Mucosa of gallbladder (tissue), 1 donor: ENCODE measurements around the gene TMEM61. TPM values are rescaled to one million over a fixed set of nuclear protein-coding genes. Genes with fewer than 3 reads are reported as not detected.
"Not testable (repeated sequence)": the region's sequence is repeated elsewhere in the genome, so short reads cannot be mapped to it uniquely, and the experiment has no call there.

Source experiments
- DNase-seq: peaks from one replicate; pipeline ENCODE4 v3.0.0-alpha.2; 2020; ENCODE audit warnings: low spot score
- total RNA-seq: library from RNA; stranded (reverse); gene quantifications from one replicate; pipeline ENCODE4 v1.2.1, GENCODE V29; 2021
- donor health status: DM: no; HTN: no; CAD: no.

Gene TMEM61
- total RNA-seq, 1 donor from 2014 or later, result 2.3 TPM

- DNase-seq, result no peak
Measured at GRCh38 chr1:55000110-55001085, 20.0 kb downstream of the TMEM61 start.

DNA sequence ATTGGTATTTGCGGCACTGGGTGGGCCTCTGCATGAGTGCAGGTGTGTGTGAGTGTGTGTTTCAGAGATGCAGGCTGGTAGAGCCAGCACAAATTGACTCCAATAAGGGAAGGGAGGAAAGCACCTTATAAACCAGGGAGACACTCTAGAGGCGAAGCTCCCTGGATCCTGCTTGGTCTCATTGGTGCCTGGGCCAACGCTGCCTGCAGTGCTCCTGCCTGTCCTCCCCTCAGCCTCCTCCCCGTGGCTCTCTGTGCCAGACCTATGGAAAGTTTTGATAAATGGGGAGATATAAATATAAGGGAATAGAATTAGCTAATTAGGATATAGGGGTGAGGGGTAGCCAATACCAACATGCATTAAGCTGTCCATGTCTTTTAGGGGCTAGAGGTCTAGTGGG lies 20.9 kb downstream of the TMEM61 start:
- no peak for DNase-seq

- DNase-seq, result no peak
Measured at GRCh38 chr1:55002686-55003085, 22.3 kb downstream of the TMEM61 start.

DNA sequence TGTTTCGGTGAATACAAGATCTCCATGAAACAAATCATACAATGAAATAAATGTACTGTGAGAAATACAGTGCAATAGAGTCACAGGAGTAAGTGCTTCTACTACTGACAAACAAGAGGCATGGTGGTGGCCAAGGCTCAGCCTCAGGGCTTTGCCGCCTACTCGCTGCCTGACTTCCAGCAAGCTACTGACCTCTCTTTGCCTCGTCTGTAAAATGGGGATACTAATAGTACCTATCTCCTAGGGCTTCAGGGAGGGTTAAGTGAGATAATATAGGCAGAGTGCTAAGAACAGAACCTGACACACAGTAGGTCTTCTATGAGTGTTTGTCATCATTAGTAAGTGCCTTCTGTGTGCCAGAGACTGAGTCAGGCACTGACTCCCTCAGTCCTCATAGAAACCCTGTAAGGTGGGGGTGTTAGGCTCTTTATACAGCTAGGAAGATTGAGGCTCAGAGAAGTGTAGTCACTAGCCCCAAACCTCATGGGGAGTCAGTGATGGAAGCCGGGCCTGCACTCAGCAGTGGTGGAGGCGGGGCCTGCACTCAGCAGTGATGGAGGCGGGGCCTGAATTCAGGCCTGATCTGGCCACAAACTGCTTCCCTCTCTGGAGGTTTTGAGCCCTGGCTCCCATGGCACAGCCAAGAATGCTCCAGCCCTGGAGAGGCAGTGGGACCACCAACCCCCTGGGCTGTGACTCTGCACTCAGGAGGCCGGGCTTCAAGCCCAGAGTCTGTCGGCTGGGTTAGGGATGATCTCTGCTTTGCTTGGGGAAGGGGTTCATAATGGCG lies 25.1 kb downstream of the TMEM61 start:
- no peak for DNase-seq

- no peak for DNase-seq
Measured at GRCh38 chr1:55006931-55007330, 26.5 kb downstream of the TMEM61 start.

GRCh38 chr1:55007625-55008024 lies 27.2 kb downstream of the TMEM61 start:
- no peak for DNase-seq

DNA sequence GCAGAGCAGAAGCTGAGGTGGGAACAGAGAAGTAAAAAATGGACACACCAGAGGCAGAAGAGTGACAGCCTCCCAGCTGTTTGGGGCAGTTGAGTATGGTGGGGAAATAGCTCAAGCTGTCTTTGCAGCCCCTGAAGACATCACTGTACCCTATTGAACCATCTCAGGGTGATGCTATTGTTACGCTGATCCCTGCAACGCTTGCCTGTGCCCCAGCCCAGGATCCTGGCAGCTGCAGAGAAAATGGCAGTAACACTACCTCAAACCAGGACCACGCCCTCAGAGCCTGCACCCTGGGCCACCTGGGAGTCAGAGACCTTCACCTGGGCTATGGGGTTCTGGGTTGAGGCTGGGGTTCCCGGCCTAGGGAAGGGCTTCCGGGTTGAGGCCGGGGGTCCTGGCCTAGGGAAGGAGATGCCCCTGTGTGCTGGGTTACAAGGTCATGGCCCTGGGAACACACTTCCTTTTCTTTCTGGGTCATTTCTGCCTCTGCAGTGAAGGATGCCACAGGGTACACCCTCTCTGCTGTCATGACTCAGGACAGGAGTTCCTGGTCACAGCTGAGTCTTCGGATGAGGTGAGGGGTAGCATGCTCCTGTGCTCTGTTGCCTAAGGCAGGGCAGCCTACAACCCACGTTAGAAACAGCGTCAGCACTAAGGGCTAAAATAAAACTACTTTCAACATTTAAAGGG lies 29.9 kb downstream of the TMEM61 start:
- no peak for DNase-seq

- DNase-seq, result no peak
Measured at GRCh38 chr1:55010887-55011217, 30.4 kb downstream of the TMEM61 start.

DNA sequence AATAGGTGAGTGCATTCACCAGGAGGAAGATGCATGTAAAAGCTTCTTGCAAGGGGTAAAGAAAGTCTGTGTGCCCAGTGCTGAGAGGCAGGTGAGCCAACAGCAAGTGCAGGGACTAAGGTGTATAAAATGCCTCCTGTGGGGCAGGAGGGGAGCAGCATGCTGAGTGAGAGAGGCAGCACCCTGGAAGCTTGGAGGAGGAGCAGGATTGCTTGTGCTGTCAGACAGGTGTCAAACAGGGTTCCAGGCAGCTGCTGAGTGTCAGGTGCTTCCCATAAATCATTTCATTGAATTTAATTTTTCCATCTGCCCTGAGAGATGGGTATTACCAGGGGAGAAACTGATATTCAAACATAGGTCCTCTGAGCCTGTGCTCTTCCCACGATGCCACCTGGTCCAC lies 32.2 kb downstream of the TMEM61 start:
- DNase-seq, result no peak

DNA sequence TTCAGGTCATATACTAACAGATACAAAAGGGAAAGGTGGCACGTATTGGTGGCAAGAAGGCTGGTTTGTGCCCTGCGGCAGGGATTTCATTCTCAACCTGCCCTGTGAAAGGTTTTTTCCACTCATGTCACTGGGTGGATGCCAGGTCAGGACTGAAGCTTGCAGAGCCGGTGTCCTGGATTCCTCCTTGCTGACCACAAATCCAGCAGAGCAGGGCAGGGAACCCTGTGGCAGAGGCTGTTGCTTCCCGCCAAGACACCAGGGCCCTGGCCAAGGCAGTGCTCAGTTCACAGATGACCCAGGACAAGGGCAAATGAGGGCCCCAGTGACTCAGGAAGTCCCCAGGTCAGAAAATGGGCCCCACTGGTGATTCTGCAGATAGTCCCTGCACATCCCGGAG lies 34.7 kb downstream of the TMEM61 start:
- DNase-seq, result no peak

DNA sequence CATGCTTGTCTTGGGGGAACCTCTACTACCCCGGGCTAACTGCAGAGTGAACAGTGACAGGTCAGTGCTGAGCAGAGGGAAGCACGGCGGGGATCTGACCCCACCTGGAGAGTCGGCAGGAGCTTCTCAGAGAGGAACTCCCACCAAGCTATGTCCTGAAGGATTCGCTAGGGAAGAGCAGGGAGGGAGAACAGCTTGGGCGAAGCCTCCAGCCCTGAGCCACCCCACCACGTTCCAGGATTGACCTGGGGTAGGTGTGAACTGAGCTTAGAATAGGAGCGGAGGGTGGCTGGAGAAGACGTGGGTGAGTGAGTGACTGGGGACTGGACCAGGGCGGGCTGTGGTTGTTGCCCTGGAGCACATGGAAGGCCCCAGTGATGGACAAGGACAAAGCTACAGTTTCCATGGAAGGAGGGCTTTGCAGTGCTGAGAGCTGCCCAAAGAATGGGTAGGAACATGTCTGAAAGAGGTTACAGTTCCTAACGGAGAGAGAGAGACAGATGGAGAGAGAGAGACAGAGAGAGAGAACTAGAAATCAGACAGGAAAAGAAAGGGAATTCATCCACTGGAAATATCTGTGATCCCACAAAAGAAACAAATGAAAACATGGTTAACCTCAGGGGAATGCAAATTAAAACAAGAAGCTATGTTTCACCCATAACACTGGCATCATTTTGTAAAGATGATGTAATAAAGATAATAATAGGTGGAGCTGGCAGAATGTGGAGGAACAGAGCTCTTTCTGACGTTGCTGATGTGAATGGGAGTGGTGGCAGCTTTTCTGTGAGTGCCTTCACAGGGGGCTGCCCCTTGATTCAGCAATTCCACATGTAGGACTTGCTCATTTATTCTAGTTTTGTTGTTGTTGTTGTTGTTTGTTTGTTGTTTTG lies 35.5 kb downstream of the TMEM61 start:
- DNase-seq, result no peak

GRCh38 chr1:55018395-55018794 lies 38.0 kb downstream of the TMEM61 start:
- no peak for DNase-seq

DNA sequence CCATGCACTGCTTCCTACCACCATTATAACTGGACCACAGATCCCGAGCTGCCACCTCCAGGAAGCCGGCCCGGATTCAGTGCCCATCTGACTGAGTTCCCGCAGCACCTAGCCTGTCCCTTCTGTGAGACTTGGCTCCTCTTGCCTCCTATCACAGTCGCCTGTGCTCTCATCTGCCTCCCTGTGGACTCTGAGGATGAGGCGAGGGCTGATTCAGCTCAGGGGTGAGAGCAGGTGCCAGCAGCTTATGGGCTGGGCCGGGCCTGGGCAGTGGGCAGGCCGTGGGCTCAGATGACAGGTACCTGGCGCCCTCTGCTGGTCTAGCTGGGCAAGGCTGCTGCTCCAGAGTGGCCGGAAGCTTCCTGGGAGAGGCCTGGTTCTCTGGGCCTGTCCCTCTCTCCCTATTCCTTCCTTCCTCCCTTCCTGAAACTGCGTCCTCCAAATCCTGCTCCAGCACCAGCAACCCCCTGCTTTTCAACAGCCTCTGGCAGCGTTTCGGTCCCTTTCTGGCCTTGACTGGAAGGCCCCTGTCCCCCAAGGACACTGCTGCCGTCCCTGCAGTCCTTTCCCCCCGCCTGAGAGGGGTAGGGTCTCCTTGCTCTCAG lies 41.6 kb downstream of the TMEM61 start:
- DNase-seq, result peak; percentile 85

DNA sequence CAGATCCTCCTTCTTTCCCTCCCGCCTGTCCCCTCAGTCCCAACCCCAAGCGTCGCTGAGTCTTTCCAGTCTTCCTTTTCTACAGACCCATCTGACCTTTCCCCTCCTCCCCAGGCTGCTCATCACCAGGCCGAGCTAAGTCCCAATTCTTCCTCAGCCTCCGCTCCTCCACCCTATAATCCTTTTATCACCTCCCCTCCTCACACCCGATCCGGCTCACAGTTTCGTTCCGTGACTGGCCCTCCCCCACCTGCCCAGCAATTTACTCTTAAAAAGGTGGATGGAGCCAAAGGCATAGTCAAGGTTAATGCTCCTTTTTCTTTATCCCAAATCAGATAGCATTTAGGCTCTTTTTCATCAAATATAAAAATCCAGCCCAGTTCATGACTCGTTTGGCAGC lies 43.7 kb downstream of the TMEM61 start:
- DNase-seq, result not testable (repeated sequence)

DNA sequence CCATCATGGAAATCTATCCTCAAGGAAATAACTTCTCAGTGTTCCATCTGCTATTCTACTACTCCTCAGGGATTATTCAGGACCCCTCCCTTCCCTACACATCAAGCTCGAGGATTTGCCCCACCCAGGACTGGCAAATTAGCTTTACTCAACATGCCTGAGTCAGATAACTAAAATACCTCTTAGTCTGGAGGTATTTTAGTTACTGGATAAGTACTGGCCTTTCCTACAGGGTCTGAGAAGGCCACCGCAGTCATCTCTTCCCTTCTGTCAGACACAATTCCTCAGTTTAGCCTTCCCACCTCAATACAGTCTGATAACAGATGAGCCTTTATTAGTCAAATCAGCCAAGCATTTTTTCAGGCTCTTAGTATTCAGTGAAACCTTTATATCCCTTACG lies 46.3 kb downstream of the TMEM61 start:
- DNase-seq, result not testable (repeated sequence)

DNA sequence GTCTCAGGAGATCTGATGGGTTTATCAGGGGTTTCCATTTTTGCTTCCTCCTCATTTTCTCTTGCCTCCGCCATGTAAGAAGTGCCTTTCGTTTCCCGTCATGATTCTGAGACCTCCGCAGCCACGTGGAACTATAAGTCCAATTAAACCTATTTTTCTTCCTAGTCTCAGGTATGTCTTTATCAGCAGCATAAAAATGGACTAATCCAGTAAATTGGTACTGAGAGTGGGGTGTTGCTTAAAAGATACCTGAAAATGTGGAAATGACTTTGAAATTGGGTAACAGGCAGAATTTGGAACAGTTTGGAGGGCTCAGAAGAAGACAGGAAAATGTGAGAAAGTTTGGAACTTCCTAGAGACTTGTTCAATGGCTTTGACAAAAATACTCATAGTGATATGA lies 50.7 kb downstream of the TMEM61 start:
- DNase-seq, result not testable (repeated sequence)

DNA sequence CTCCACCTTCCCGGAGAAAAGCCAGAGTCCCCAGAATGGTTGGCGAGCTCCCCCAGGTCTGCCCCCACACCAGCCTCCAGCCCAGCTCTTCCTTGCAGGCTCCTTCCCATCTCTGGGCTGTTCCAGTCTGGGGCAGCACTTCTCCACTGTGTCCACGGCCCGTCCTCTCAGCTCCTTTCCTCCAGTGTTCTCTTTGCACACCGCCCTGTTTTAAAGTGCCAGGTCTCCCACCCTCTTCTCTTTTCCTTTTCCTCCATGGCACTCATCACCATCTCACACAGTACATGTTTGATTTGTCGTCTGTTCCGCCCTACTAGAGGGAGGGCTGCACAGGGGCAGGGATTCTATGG lies 52.8 kb downstream of the TMEM61 start:
- no peak for DNase-seq

GRCh38 chr1:55034476-55035133 lies 54.2 kb downstream of the TMEM61 start:
- no peak for DNase-seq

GRCh38 chr1:55035904-55036303 lies 55.5 kb downstream of the TMEM61 start:
- DNase-seq, result no peak
